Measurements from ENCODE around the gene RIPOR3. TPM values are rescaled to one million over a fixed set of nuclear protein-coding genes. Genes with fewer than 3 reads are reported as not detected.

RIPOR3 gene
- total and polyA plus RNA-seq, 12 donors: 1.6 to 50.2 (median 3.3) TPM

GRCh38 chr20:50728981-50729874, 37.9 kb upstream of the RIPOR3 start:
- intact Hi-C loops (cut with DNase I): no loop called here
- Histone ChIP-seq H3K9me3 (no peaks in the 10 kb centered on the region), H3K36me3 (no peaks in the 10 kb centered on the region), H3K27me3 (peaks cover 0 to 17% (median 3%) of the 10 kb centered on the region in 7 donors), H3K4me1 (peaks cover 8 to 49% (median 34%) of the 10 kb centered on the region in 9 donors), H3K27ac (no peak overlapping the region), H3K4me3 (no peak overlapping the region)
- DNase-seq (no peak), ATAC-seq (no peak)
- WGBS, 2 donors: 75 to 81% methylated on average over 11 of the region's 11 CpGs
- no peak for TF ChIP-seq CTCF (IDR thresholded peaks at IDR 0.05)

GRCh38 chr20:50728486-50728980, 37.2 kb upstream of the RIPOR3 start:
- H3K27ac ChIP-seq: no peak overlapping the region
- no peak for ATAC-seq
- no peak for DNase-seq
- H3K4me1 ChIP-seq: peaks cover 8 to 44% (median 36%) of the 10 kb centered on the region in 9 donors
- 87 to 91% methylated on average over 4 of the region's 4 CpGs for WGBS, 2 donors
- H3K4me3 ChIP-seq: no peak overlapping the region
- no peak for TF ChIP-seq CTCF (IDR thresholded peaks at IDR 0.05)
- peaks cover 0 to 17% (median 3%) of the 10 kb centered on the region in 7 donors for H3K27me3 ChIP-seq
- intact Hi-C loops (cut with DNase I): no loop called here
- H3K36me3 ChIP-seq: no peaks in the 10 kb centered on the region
- no peaks in the 10 kb centered on the region for H3K9me3 ChIP-seq

GRCh38 chr20:50727792-50728485, 36.6 kb upstream of the RIPOR3 start:
- intact Hi-C loops (cut with DNase I): no loop called here
- peaks cover 8 to 41% (median 36%) of the 10 kb centered on the region in 9 donors for H3K4me1 ChIP-seq
- no peaks in the 10 kb centered on the region for H3K9me3 ChIP-seq
- TF ChIP-seq CTCF (IDR thresholded peaks at IDR 0.05): no peak
- no peaks in the 10 kb centered on the region for H3K36me3 ChIP-seq
- no peak overlapping the region for H3K4me3 ChIP-seq
- H3K27me3 ChIP-seq: peaks cover 0 to 17% (median 3%) of the 10 kb centered on the region in 7 donors
- 79 to 82% methylated on average over 8 of the region's 8 CpGs for WGBS, 2 donors
- no peak overlapping the region for H3K27ac ChIP-seq
- ATAC-seq (no peak), DNase-seq (no peak)

- Histone ChIP-seq H3K9me3 (no peaks in the 10 kb centered on the region), H3K27me3 (peaks cover 0 to 9% (median 3%) of the 10 kb centered on the region in 7 donors), H3K4me1 (peaks cover 8 to 40% (median 32%) of the 10 kb centered on the region in 9 donors), H3K36me3 (no peaks in the 10 kb centered on the region), H3K4me3 (no peak overlapping the region), H3K27ac (no peak overlapping the region)
- WGBS, 2 donors: 76 to 78% methylated on average over 4 of the region's 4 CpGs
- intact Hi-C loops (cut with DNase I): no loop called here
- DNase-seq (no peak), ATAC-seq (no peak)
- TF ChIP-seq CTCF (IDR thresholded peaks at IDR 0.05): no peak
Observed at GRCh38 chr20:50726955-50727791, 35.8 kb upstream of the RIPOR3 start.
